GM23338 (cell line): Measurements from ENCODE around the gene COL26A1. TPM values are rescaled to one million over a fixed set of nuclear protein-coding genes. Genes with fewer than 3 reads are reported as not detected.

Experiments
- ATAC-seq: fragments of 200-7000 bp; cut with Tn5 transposase; 3 replicates; pipeline ENCODE4 v1.9.1; 2020
- DNase-seq: peaks from one replicate; pipeline ENCODE4 v3.0.0-alpha.2; 2015; ENCODE audit warnings: low spot score
- H2AFZ ChIP-seq: fragments of 200-600 bp; sonication (generic); 2 replicates; pipeline ENCODE4 v1.8.0; 2016; ENCODE audit warnings: antibody characterized with exemption, mild to moderate bottlenecking, moderate library complexity
- H3F3A ChIP-seq: fragments of 200-600 bp; sonication (generic); replicated peaks from 2 replicates; pipeline ENCODE4 v1.8.0; 2017; ENCODE audit warnings: antibody characterized with exemption, mixed run types, low read depth
- H3K27ac ChIP-seq: fragments of 200-600 bp; sonication (generic); 2 replicates; pipeline ENCODE4 v1.6.1; 2016; ENCODE audit warnings: low read depth
- H3K27me3 ChIP-seq: fragments of 200-600 bp; sonication (generic); 2 replicates; pipeline ENCODE4 v1.8.0; 2016; ENCODE audit warnings: mild to moderate bottlenecking, mixed run types, moderate library complexity; ENCODE audit not compliant: insufficient read depth
- H3K36me3 ChIP-seq: fragments of 200-600 bp; sonication (generic); 2 replicates; pipeline ENCODE4 v1.8.0; 2016; ENCODE audit warnings: mild to moderate bottlenecking; ENCODE audit not compliant: insufficient read depth
- H3K4me1 ChIP-seq: fragments of 200-600 bp; sonication (generic); 2 replicates; pipeline ENCODE4 v1.8.0; 2016; ENCODE audit warnings: mild to moderate bottlenecking, moderate library complexity; ENCODE audit not compliant: insufficient read depth
- H3K4me2 ChIP-seq: fragments of 200-600 bp; sonication (generic); 2 replicates; pipeline ENCODE4 v1.7.1; 2017; ENCODE audit warnings: mixed run types
- H3K4me3 ChIP-seq: fragments of 200-600 bp; sonication (generic); 2 replicates; pipeline ENCODE4 v1.6.1; 2016; ENCODE audit warnings: mixed run types
- H3K79me2 ChIP-seq: fragments of 200-600 bp; sonication (generic); replicated peaks from 2 replicates; pipeline ENCODE4 v1.8.0; 2017; ENCODE audit warnings: mild to moderate bottlenecking; ENCODE audit not compliant: insufficient read depth
- H3K9me2 ChIP-seq: fragments of 200-600 bp; sonication (generic); 2 replicates; pipeline ENCODE4 v1.8.0; 2017; ENCODE audit not compliant: insufficient read depth
- H4K20me1 ChIP-seq: fragments of 200-600 bp; sonication (generic); replicated peaks from 2 replicates; pipeline ENCODE4 v1.8.0; 2017; ENCODE audit warnings: mild to moderate bottlenecking; ENCODE audit not compliant: insufficient read depth
- H3K27ac Mint-ChIP-seq: 2 replicates; pipeline ENCODE4 v1.8.0; 2020; ENCODE audit warnings: inconsistent platforms, mild to moderate bottlenecking, moderate library complexity, mixed read lengths
- H3K27me3 Mint-ChIP-seq: 3 replicates; pipeline ENCODE4 v1.8.0; 2022; ENCODE audit warnings: low read depth, mild to moderate bottlenecking, moderate library complexity, mixed read lengths, inconsistent platforms; ENCODE audit not compliant: insufficient read depth, poor library complexity
- H3K36me3 Mint-ChIP-seq: 3 replicates; pipeline ENCODE4 v1.8.0; 2021; ENCODE audit warnings: low read depth, mild to moderate bottlenecking, inconsistent platforms, moderate library complexity, mixed read lengths
- H3K4me1 Mint-ChIP-seq: 3 replicates; pipeline ENCODE4 v1.8.0; 2020; ENCODE audit warnings: mild to moderate bottlenecking, inconsistent platforms, mixed read lengths
- H3K4me3 Mint-ChIP-seq: 3 replicates; pipeline ENCODE4 v1.8.0; 2021; ENCODE audit warnings: moderate library complexity, mild to moderate bottlenecking, inconsistent platforms, mixed read lengths
- H3K9me3 Mint-ChIP-seq: 3 replicates; pipeline ENCODE4 v1.8.0; 2020; ENCODE audit warnings: moderate library complexity, mild to moderate bottlenecking, inconsistent platforms, mixed read lengths
- CREB1 ChIP-seq: fragments of 250-450 bp; sonication (Bioruptor Pico); IDR thresholded peaks from 2 replicates; pipeline ENCODE4 v1.5.0; 2020; ENCODE audit warnings: low read depth, mild to moderate bottlenecking, moderate library complexity
- CTCF ChIP-seq, 2 experiments: fragments of 200-600 bp in 1 of 2; sonication (generic) in 1 of 2; conservative IDR thresholded peaks; 2 replicates each; pipeline versions ENCODE4 v1.5.1 to v1.6.1; 2016 to 2017; ENCODE audit warnings: antibody characterized with exemption in 2 of 2, low read depth in 2 of 2, mild to moderate bottlenecking in 2 of 2, moderate library complexity in 1 of 2
- EZH2 ChIP-seq: fragments of 200-600 bp; sonication (generic); IDR thresholded peaks from one replicate; pipeline ENCODE4 v1.8.0; 2017; ENCODE audit warnings: antibody characterized with exemption, mild to moderate bottlenecking, low read depth; ENCODE audit not compliant: unreplicated experiment
- EZH2phosphoT487 ChIP-seq: fragments of 200-600 bp; sonication (generic); IDR thresholded peaks from one replicate; pipeline ENCODE4 v1.8.1; 2018; ENCODE audit warnings: antibody characterized with exemption; ENCODE audit not compliant: unreplicated experiment
- JUNB ChIP-seq: IDR thresholded peaks from one replicate; pipeline ENCODE4 v1.6.1; 2016; ENCODE audit warnings: antibody characterized with exemption; ENCODE audit not compliant: unreplicated experiment
- NANOG ChIP-seq: IDR thresholded peaks from 2 replicates; pipeline ENCODE4 v1.6.1; 2016; ENCODE audit warnings: antibody characterized with exemption, borderline replicate concordance
- ZNF114 ChIP-seq: fragments of 250-450 bp; sonication (Bioruptor Pico); IDR thresholded peaks from 2 replicates; pipeline ENCODE4 v1.5.0; 2020; ENCODE audit warnings: mild to moderate bottlenecking, moderate library complexity
- polyA plus RNA-seq: library from polyadenylated mRNA; unstranded; fragments of >200 nt; fragmentation: Nextera tagmentation; extraction: Ambion mirVana; gene quantifications from 2 replicates; pipeline ENCODE4 v1.2.1, GENCODE V29; 2016
- total RNA-seq: library from RNA; depleted of rRNA; stranded (reverse); fragments of >200 nt; shearing (Covaris generic); gene quantifications from 2 replicates; pipeline ENCODE4 v1.2.3, GENCODE V29; 2014
- TF ChIP-seq, protein P1 (sequence below): fragments of 250-450 bp; sonication (Bioruptor Pico); IDR thresholded peaks from 2 replicates; pipeline ENCODE4 v1.5.0; 2020; ENCODE audit warnings: mild to moderate bottlenecking, moderate library complexity
- TF ChIP-seq, protein P2 (sequence below): IDR thresholded peaks from 2 replicates; pipeline ENCODE4 v1.6.1; 2016; ENCODE audit warnings: antibody characterized with exemption

COL26A1 gene
- total and polyA plus RNA-seq, 2 experiments from 2014 or later, result 17.8 to 55.0 TPM

DNA sequence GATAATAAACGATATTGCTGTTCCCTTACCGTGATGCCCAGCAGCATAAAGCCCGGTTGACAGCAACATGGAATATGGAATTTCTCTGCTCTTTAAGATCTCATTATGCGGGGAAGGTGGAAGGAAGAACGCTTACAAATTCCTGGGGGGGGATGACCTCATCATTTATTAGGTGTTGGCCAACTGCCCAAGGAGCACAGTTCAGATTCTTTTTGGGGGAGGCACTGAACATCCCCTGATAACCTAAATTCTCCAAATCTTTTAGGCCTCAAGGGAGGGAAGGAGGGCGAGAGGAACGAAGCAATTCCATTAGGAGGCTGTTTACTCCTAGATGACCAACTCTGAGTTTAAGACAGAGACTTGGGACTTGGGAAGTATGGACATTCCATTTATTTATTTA, 5.2 kb upstream of the COL26A1 start:
- Histone ChIP-seq H2AFZ (no peak overlapping the region), H3K79me2 (peaks cover 4% of the 10 kb centered on the region; the same call in 1 of the 2 replicates), H3K27me3 (peaks cover 8% of the 10 kb centered on the region), H3K27ac (no peak overlapping the region), H3K9me2 (no peaks in the 10 kb centered on the region), H3K4me1 (no peaks in the 10 kb centered on the region; the same call in 1 of the 2 replicates), H3K36me3 (no peaks in the 10 kb centered on the region), H3K4me3 (no peak overlapping the region), H4K20me1 (no peaks in the 10 kb centered on the region), H3F3A (peaks cover under 1% of the 10 kb centered on the region; the same call in 1 of the 2 replicates), H3K4me2 (no peak overlapping the region)
- TF ChIP-seq NANOG (no peak), EZH2 (no peak), EZH2phosphoT487 (no peak), CREB1 (CRISPR knock-in tag) (no peak), CTCF (conservative IDR thresholded peaks at IDR 0.05; ENCODE audit: low read depth in 2 of 2) (no peak)
- no peak overlapping the region for H3K27ac Mint-ChIP-seq
- DNase-seq (no peak), ATAC-seq (no peak)
- peaks cover 3% of the 10 kb centered on the region; the same call in 2 of the 3 replicates for H3K9me3 Mint-ChIP-seq
- peaks cover 15% of the 10 kb centered on the region for H3K27me3 Mint-ChIP-seq
- no peak overlapping the region; the same call in 2 of the 3 replicates for H3K4me3 Mint-ChIP-seq
- H3K4me1 Mint-ChIP-seq, result no peaks in the 10 kb centered on the region; the same call in 2 of the 3 replicates
- H3K36me3 Mint-ChIP-seq, result peaks cover 9% of the 10 kb centered on the region

- Histone ChIP-seq H3K79me2 (peaks cover 47% of the 10 kb centered on the region), H3K9me2 (no peaks in the 10 kb centered on the region), H3F3A (no peaks in the 10 kb centered on the region; the same call in 1 of the 2 replicates), H3K27me3 (peaks cover 11% of the 10 kb centered on the region), H3K4me1 (peaks cover 18% of the 10 kb centered on the region; the same call in 1 of the 2 replicates), H3K4me3 (peak overlapping the region; percentile 92), H4K20me1 (peaks cover 3% of the 10 kb centered on the region; the same call in 1 of the 2 replicates), H3K27ac (no peak overlapping the region), H3K36me3 (no peaks in the 10 kb centered on the region), H3K4me2 (peak overlapping the region; percentile 95), H2AFZ (peak overlapping the region; percentile 88; the same call in 1 of the 2 replicates)
- no peak overlapping the region for H3K27ac Mint-ChIP-seq
- H3K36me3 Mint-ChIP-seq, result peaks cover 33% of the 10 kb centered on the region
- peak; percentile 30 for ATAC-seq
- H3K4me3 Mint-ChIP-seq, result peak overlapping the region; percentile 89; the same call in 2 of the 3 replicates
- peaks cover 13% of the 10 kb centered on the region for H3K27me3 Mint-ChIP-seq
- peaks cover 12% of the 10 kb centered on the region for H3K9me3 Mint-ChIP-seq
- DNase-seq, result no peak
- H3K4me1 Mint-ChIP-seq, result peaks cover 16% of the 10 kb centered on the region
- TF ChIP-seq CREB1 (CRISPR knock-in tag), result no peak
- TF ChIP-seq, protein P1, sequence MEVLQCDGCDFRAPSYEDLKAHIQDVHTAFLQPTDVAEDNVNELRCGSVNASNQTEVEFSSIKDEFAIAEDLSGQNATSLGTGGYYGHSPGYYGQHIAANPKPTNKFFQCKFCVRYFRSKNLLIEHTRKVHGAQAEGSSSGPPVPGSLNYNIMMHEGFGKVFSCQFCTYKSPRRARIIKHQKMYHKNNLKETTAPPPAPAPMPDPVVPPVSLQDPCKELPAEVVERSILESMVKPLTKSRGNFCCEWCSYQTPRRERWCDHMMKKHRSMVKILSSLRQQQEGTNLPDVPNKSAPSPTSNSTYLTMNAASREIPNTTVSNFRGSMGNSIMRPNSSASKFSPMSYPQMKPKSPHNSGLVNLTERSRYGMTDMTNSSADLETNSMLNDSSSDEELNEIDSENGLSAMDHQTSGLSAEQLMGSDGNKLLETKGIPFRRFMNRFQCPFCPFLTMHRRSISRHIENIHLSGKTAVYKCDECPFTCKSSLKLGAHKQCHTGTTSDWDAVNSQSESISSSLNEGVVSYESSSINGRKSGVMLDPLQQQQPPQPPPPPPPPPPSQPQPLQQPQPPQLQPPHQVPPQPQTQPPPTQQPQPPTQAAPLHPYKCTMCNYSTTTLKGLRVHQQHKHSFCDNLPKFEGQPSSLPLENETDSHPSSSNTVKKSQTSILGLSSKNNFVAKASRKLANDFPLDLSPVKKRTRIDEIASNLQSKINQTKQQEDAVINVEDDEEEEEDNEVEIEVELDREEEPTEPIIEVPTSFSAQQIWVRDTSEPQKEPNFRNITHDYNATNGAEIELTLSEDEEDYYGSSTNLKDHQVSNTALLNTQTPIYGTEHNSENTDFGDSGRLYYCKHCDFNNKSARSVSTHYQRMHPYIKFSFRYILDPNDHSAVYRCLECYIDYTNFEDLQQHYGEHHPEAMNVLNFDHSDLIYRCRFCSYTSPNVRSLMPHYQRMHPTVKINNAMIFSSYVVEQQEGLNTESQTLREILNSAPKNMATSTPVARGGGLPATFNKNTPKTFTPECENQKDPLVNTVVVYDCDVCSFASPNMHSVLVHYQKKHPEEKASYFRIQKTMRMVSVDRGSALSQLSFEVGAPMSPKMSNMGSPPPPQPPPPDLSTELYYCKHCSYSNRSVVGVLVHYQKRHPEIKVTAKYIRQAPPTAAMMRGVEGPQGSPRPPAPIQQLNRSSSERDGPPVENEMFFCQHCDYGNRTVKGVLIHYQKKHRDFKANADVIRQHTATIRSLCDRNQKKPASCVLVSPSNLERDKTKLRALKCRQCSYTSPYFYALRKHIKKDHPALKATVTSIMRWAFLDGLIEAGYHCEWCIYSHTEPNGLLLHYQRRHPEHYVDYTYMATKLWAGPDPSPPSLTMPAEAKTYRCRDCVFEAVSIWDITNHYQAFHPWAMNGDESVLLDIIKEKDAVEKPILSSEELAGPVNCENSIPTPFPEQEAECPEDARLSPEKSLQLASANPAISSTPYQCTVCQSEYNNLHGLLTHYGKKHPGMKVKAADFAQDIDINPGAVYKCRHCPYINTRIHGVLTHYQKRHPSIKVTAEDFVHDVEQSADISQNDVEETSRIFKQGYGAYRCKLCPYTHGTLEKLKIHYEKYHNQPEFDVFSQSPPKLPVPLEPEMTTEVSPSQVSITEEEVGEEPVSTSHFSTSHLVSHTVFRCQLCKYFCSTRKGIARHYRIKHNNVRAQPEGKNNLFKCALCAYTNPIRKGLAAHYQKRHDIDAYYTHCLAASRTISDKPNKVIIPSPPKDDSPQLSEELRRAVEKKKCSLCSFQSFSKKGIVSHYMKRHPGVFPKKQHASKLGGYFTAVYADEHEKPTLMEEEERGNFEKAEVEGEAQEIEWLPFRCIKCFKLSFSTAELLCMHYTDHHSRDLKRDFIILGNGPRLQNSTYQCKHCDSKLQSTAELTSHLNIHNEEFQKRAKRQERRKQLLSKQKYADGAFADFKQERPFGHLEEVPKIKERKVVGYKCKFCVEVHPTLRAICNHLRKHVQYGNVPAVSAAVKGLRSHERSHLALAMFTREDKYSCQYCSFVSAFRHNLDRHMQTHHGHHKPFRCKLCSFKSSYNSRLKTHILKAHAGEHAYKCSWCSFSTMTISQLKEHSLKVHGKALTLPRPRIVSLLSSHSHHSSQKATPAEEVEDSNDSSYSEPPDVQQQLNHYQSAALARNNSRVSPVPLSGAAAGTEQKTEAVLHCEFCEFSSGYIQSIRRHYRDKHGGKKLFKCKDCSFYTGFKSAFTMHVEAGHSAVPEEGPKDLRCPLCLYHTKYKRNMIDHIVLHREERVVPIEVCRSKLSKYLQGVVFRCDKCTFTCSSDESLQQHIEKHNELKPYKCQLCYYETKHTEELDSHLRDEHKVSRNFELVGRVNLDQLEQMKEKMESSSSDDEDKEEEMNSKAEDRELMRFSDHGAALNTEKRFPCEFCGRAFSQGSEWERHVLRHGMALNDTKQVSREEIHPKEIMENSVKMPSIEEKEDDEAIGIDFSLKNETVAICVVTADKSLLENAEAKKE, result no peak
- TF ChIP-seq NANOG, result no peak
- no peak for TF ChIP-seq ZNF114
- TF ChIP-seq, protein P2, sequence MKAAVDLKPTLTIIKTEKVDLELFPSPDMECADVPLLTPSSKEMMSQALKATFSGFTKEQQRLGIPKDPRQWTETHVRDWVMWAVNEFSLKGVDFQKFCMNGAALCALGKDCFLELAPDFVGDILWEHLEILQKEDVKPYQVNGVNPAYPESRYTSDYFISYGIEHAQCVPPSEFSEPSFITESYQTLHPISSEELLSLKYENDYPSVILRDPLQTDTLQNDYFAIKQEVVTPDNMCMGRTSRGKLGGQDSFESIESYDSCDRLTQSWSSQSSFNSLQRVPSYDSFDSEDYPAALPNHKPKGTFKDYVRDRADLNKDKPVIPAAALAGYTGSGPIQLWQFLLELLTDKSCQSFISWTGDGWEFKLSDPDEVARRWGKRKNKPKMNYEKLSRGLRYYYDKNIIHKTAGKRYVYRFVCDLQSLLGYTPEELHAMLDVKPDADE, result no peak
- no peak for TF ChIP-seq EZH2phosphoT487
- no peak for TF ChIP-seq JUNB
- TF ChIP-seq CTCF (conservative IDR thresholded peaks at IDR 0.05; ENCODE audit: low read depth in 2 of 2), result no peak
Measured at GRCh38 chr7:101363196-101363733, 590 bp downstream of the COL26A1 start.
